ENCODE measurements around the gene ELOVL7.

DNA sequence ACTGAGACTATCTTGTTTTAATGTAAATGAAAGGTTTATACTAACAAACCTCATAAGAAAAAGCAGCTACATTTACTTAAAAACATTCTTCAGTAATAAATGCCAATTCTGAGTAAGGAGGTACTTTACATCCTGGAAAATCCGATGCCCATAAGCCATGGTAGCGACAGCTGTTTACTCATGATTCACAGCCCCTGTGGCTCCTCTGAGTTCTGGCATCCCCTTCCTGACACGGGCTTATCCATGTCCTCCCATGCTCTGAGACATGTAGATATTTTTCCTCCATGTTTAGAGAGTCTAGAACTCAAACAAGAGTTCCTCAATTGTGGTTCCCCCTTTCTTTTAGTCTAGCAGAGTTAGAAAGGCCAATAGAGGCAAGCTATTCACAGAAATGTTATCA lies 81.0 kb downstream of the ELOVL7 start:
- TF ChIP-seq, protein P1, sequence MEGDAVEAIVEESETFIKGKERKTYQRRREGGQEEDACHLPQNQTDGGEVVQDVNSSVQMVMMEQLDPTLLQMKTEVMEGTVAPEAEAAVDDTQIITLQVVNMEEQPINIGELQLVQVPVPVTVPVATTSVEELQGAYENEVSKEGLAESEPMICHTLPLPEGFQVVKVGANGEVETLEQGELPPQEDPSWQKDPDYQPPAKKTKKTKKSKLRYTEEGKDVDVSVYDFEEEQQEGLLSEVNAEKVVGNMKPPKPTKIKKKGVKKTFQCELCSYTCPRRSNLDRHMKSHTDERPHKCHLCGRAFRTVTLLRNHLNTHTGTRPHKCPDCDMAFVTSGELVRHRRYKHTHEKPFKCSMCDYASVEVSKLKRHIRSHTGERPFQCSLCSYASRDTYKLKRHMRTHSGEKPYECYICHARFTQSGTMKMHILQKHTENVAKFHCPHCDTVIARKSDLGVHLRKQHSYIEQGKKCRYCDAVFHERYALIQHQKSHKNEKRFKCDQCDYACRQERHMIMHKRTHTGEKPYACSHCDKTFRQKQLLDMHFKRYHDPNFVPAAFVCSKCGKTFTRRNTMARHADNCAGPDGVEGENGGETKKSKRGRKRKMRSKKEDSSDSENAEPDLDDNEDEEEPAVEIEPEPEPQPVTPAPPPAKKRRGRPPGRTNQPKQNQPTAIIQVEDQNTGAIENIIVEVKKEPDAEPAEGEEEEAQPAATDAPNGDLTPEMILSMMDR (IDR thresholded peaks at IDR 0.05) = no peak
- no peak for TF ChIP-seq POLR2A (IDR thresholded peaks at IDR 0.05)
